GM19238 (cell line): ENCODE measurements around the gene SART1.
"Not testable (repeated sequence)": the region's sequence is repeated elsewhere in the genome, so short reads cannot be mapped to it uniquely, and the experiment has no call there.

Experiments used
- DNase-seq: peaks from one replicate; pipeline ENCODE4 v3.0.0; 2011; ENCODE audit warnings: low spot score; ENCODE audit not compliant: insufficient read length

Gene SART1

GRCh38 chr11:66015454-66015881, 53.9 kb downstream of the SART1 start:
- no peak for DNase-seq

DNA sequence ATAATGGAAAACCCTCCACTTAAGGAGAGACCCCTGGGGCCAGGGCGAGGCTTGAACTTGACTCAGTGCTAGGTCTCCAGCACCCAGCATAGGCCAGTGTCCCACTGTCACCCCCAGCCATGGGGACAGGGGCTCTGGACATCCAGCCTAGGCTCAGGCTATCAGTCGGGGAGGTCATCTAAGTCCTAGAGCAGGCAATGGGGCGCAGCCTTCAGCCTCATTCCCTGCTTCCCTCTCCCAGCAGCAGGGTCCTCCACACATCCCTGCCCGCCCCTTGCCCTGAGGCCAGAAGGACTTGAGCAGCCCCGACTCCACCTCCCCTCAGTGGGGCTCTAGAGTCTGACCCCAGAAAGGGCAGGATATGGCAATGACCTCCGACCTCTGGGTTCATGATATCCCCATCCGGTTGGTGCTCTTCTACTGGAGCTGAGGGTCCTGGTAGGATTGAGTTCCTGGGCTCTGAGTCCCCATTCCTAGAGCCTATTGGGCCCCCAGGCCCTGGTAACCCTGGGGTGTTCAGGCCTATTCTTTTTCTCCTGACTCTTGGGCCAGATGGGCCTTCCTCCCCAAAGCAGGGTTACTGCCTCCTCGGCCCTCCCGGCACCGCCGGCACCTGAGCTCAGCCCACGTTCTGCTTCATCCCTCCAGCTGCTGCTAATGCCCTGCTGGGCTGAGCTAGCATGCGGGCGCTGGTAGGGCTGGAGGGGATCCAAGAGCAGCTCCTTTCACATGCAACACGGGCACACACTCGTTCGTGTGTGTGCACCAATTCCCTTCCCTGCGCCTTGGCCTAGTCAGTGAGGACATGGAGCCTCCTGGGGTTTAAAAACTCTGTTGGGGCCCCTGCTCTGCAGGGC, 54.6 kb downstream of the SART1 start:
- no peak for DNase-seq

DNA sequence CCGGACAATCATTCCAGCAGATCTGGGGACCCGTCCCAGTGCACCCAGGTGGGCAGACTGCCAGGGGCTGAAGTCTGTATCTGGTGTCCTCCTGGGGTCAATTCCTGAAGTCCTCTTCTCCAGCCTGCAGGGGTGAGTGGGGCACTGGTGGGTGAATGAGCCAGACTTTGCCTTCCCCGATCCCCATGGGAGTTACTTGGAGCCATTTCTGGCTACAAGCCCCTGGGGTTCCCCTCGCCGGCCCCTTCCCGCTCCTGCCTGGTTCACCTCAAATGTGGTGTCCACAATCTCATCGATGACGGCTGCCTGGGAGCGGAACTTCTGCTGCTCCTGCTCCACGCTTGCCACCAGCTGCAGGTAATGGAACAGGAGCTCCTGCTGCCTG, 55.3 kb downstream of the SART1 start:
- DNase-seq: no peak

DNA sequence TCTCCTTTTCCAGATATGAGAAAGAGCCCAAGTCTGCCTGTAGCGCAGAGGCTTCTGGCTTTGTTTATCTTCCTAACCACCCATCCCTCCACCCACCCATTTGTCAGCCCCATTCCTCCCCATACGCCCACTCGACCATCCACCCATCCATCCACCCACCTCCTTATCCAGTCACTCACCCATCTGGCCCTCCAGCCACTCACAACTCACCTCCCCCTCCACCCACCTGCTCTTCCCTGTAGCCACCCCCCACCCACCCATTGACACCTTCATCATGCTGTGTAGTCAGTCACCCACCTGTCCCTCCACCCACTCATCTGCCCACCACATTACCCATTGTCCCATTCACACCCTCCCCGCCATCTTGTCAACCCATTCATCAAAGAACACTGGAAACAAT, 55.8 kb downstream of the SART1 start:
- no peak for DNase-seq

GRCh38 chr11:66020212-66020611, 58.7 kb downstream of the SART1 start:
- DNase-seq: no peak

GRCh38 chr11:66020618-66021357, 59.3 kb downstream of the SART1 start:
- DNase-seq: no peak

DNA sequence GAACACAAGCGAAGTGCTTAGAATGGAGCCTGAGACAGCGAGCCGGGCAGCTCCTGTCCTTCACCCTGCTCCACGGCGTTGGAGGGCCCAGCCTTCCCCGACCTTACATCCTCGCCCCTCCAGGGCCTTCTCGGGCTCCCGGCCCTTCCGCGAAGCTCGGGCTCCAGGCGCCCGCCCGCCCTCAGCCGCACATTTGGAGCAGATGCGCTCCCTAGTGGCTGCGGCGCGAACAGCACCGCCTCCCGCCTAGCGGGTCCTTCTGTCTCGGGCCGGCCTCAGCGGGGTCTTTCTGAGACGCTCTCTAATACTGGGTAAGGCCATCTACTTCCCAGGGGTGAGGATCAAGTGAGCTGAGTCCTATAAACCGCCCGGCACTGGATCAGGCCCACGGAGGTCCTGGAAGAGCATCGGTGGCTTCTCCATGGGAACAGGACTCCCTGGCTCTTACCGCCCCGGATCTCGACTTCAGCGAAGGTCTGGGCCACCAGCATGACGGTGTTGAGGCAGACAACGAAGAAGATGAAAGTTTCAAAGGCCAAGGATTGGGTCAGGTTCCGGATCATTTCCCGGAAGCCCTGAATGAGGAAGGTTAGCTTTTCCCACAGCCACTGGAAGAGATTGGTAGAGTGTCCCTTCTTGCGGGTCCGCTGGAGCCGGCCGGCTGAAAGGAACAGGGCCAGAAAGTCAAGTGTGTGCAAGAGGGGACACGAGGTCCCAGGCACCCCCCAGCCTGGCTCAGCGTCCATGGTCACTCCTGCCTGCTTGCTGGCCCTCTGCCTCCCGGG, 61.1 kb downstream of the SART1 start:
- DNase-seq: peak; percentile 86

DNA sequence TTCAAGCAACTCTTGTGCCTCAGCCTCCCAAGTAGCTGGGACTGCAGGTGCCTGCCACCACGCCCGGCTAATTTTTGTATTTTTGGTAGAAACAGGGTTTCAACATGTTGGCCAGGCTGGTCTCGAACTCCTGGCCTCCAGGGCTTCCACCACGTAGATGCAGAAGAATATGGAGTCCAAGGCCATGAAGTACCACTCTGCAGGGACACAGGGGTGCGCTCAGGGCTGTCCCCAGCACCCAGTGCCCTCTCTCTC, 61.6 kb downstream of the SART1 start:
- not testable (repeated sequence) for DNase-seq

DNA sequence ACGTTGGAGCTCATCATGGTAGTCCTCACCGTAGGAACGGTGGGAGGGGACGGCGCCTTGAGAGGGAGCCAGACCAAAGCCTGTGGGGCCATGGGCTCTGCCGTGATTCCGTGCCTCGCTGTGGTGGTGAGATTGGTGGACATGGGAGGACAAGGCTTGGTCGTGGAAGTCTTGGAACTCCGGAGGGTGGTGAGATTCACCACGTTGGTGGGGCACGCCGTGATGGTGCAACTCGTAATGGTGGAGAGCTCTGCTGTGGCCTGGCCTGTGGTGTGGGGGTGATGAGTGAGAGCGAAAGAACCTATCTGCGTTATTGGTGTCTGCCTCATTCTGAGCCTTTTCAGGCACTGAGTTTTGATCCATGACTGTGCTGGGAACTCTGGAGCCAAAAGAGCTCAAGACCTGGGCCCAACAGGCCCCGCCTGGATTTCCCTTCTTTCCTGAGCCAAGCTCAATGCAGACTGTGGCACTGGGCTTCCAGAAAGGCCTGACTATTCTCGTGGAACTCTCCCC, 64.5 kb downstream of the SART1 start, which contains the start of gene CATSPER1:
CATSPER1 (minus strand) TSS at position 463 of the 513 bp plus-strand sequence; CDS start at position 363, 100 bp downstream.
- no peak for DNase-seq
